Cardiac muscle cell (in vitro differentiated cells and primary cell): ENCODE measurements around the gene DDC. TPM values are rescaled to one million over a fixed set of nuclear protein-coding genes. Genes with fewer than 3 reads are reported as not detected.
"Not testable (repeated sequence)": the region's sequence is repeated elsewhere in the genome, so short reads cannot be mapped to it uniquely, and the experiment has no call there.

ENCODE experiments used
- DNase-seq, 2 donors: peaks; one replicate each; pipeline versions ENCODE4 v3.0.0 to v3.0.0-alpha.2; 2010 to 2017; ENCODE audit warnings: low read depth in 1 of 2, low spot score in 1 of 2
- H3K27ac ChIP-seq: fragments of 200-600 bp; sonication (generic); 2 replicates; pipeline ENCODE4 v1.5.1; 2016
- H3K27me3 ChIP-seq: fragments of 200-600 bp; sonication (generic); 2 replicates; pipeline ENCODE4 v1.6.0; 2016; ENCODE audit warnings: control low read depth
- H3K36me3 ChIP-seq: fragments of 200-600 bp; sonication (generic); 2 replicates; pipeline ENCODE4 v1.5.1; 2016; ENCODE audit warnings: control low read depth
- H3K4me1 ChIP-seq: fragments of 200-600 bp; sonication (generic); 2 replicates; pipeline ENCODE4 v1.8.1; 2017; ENCODE audit warnings: low read depth, mild to moderate bottlenecking, mixed run types
- H3K4me3 ChIP-seq: fragments of 200-600 bp; sonication (generic); 2 replicates; pipeline ENCODE4 v1.5.1; 2016; ENCODE audit warnings: mild to moderate bottlenecking
- H3K9me3 ChIP-seq: fragments of 200-600 bp; sonication (generic); 2 replicates; pipeline ENCODE4 v1.5.1; 2017; ENCODE audit warnings: low read depth, mild to moderate bottlenecking, control low read depth
- CTCF ChIP-seq: IDR thresholded peaks from 2 replicates; pipeline ENCODE4 v1.5.1; 2012; ENCODE audit warnings: low read depth, mild to moderate bottlenecking, low read length
- polyA plus RNA-seq: library from polyadenylated mRNA; unstranded; fragments of >200 nt; fragmentation: Nextera tagmentation; extraction: Ambion mirVana; gene quantifications from 2 replicates; pipeline ENCODE4 v1.2.1, GENCODE V29; 2016
- total RNA-seq: library from RNA; depleted of rRNA; stranded (reverse); fragments of >200 nt; gene quantifications from 2 replicates; pipeline ENCODE4 v1.2.3, GENCODE V29; 2016

The DDC gene
- total and polyA plus RNA-seq, 2 experiments from 2014 or later, result not detected

- Histone ChIP-seq H3K27me3 (peaks cover 17% of the 10 kb centered on the region), H3K4me1 (no peaks in the 10 kb centered on the region), H3K9me3 (no peaks in the 10 kb centered on the region), H3K27ac (no peak overlapping the region), H3K4me3 (no peak overlapping the region), H3K36me3 (no peaks in the 10 kb centered on the region)
- DNase-seq, result peak; percentile 79 to 82
- TF ChIP-seq CTCF, result peak; percentile 85
These were observed 97.2 kb downstream of the DDC start for GRCh38 chr7:50467817-50468610.

- H3K36me3 ChIP-seq, result no peaks in the 10 kb centered on the region
- TF ChIP-seq CTCF, result no peak
- no peak overlapping the region for H3K27ac ChIP-seq
- H3K27me3 ChIP-seq, result peaks cover 17% of the 10 kb centered on the region
- no peaks in the 10 kb centered on the region for H3K9me3 ChIP-seq
- DNase-seq, result no peak
- no peaks in the 10 kb centered on the region for H3K4me1 ChIP-seq
- no peak overlapping the region for H3K4me3 ChIP-seq
These were observed 98.2 kb downstream of the DDC start for GRCh38 chr7:50466815-50467585.

- no peaks in the 10 kb centered on the region for H3K9me3 ChIP-seq
- peaks cover 13% of the 10 kb centered on the region for H3K27me3 ChIP-seq
- no peak overlapping the region for H3K27ac ChIP-seq
- H3K36me3 ChIP-seq, result no peaks in the 10 kb centered on the region
- no peak overlapping the region for H3K4me3 ChIP-seq
- no peak for TF ChIP-seq CTCF
- no peak for DNase-seq
- no peaks in the 10 kb centered on the region for H3K4me1 ChIP-seq
These were observed 102.2 kb downstream of the DDC start for GRCh38 chr7:50463035-50463434.

DNA sequence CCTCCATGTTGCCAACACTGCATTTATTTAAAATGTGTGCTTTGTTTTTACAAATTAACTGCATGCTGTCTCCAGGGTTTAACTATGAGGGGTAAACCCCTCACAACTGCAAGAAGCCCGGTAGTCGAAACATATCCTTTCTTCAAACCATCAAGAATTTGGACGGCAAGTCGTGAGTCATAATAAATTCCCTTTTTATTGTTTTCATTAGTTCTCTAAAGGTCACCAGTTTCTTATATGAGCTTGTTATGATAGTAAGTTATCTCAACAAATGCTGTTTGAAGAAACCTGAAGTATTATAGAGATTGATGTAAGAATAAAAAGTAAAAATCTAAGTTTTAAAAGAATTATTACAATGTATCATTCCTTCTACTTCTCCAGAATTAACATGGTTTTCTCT lies 102.8 kb downstream of the DDC start:
- no peak for DNase-seq
- H3K4me1 ChIP-seq, result no peaks in the 10 kb centered on the region
- peaks cover 9% of the 10 kb centered on the region for H3K27me3 ChIP-seq
- no peak overlapping the region for H3K4me3 ChIP-seq
- no peaks in the 10 kb centered on the region for H3K36me3 ChIP-seq
- no peak overlapping the region for H3K27ac ChIP-seq
- no peak for TF ChIP-seq CTCF
- no peaks in the 10 kb centered on the region for H3K9me3 ChIP-seq

DNA sequence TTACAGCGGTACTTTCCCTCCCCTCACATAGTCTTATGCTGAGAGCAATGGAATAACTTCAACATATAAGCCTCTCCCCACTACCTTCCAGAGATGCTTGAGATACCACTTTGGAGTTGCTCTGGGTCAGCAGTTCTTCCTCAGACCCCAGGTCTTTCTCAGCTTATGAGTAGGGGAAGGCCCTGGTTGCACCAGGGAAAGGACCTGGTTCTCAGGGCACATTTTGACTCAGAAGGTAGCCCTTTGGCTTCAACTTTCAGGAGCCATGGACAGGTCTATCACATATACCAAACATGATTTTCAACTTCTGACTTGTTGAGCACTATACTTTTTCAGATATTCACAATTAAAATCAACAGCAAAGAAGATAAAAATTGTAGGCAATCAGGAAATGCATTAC lies 103.5 kb downstream of the DDC start:
- no peaks in the 10 kb centered on the region for H3K9me3 ChIP-seq

GRCh38 chr7:50459183-50459582 lies 106.0 kb downstream of the DDC start:
- H3K27me3 ChIP-seq, H3K4me1 ChIP-seq, H3K36me3 ChIP-seq, H3K4me3 ChIP-seq, H3K27ac ChIP-seq, DNase-seq, H3K9me3 ChIP-seq: not testable (repeated sequence)

More for the DNA sequence above, 103.5 kb downstream of the DDC start:
- no peak for DNase-seq
- Histone ChIP-seq H3K36me3 (no peaks in the 10 kb centered on the region), H3K27me3 (peaks cover 2% of the 10 kb centered on the region), H3K27ac (no peak overlapping the region), H3K4me1 (no peaks in the 10 kb centered on the region), H3K4me3 (no peak overlapping the region)
- TF ChIP-seq CTCF, result no peak

DNA sequence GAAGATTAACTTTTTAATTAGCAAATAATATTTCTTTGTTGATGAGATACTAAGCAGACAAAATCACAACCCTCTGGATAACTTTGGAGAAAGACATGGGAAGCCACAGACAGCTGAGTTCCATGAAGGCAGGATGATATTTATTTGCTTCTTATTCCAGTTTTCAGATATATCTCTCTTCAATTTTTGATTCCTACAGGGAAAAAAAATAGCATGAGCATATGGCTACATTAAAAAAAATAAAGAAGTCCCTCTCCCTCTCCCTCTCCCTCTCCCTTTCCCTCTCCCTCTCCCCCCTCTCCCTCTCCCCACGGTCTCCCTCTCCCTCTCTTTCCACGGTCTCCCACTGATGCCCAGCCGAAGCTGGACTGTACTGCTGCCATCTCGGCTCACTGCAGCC lies 106.6 kb downstream of the DDC start:
- not testable (repeated sequence) for H3K4me1 ChIP-seq, H3K27me3 ChIP-seq, H3K36me3 ChIP-seq, H3K27ac ChIP-seq, H3K4me3 ChIP-seq, DNase-seq, H3K9me3 ChIP-seq
